Tibial artery (tissue), 4 donors: ENCODE measurements around the gene RSL24D1.
A peak's percentile ranks its signal among the peaks of the same experiment; 100 is the strongest.

Experiments
- DNase-seq, 2 donors: peaks; one replicate each; pipeline ENCODE4 v3.0.0-alpha.2; 2019
- H3K27ac ChIP-seq, 2 donors: fragments of 200-600 bp; sonication (generic) in 1 of 2; 1 replicate in 1 of 2; 2 replicates in 1 of 2; pipeline ENCODE4 v1.5.1; 2018 to 2019; ENCODE audit warnings: mild to moderate bottlenecking in 1 of 2
- H3K27me3 ChIP-seq, 2 donors: fragments of 200-600 bp; sonication (generic) in 1 of 2; one replicate each; pipeline versions ENCODE4 v1.5.1 to v1.6.0; 2016 to 2019
- H3K36me3 ChIP-seq, 3 donors: fragments of 200-600 bp; sonication (generic) in 2 of 3; one replicate each; pipeline ENCODE4 v1.5.1; 2016 to 2019; ENCODE audit warnings: mild to moderate bottlenecking in 2 of 3
- H3K4me1 ChIP-seq, 4 donors: fragments of 200-600 bp; sonication (generic) in 2 of 4; 1 replicate in 3 of 4; 2 replicates in 1 of 4; pipeline ENCODE4 v1.5.1; 2016 to 2019
- H3K4me3 ChIP-seq, 2 donors: fragments of 200-600 bp; sonication (generic) in 1 of 2; 1 replicate in 1 of 2; 2 replicates in 1 of 2; pipeline ENCODE4 v1.5.1; 2018 to 2019; ENCODE audit warnings: mild to moderate bottlenecking in 2 of 2
- H3K9me3 ChIP-seq, 3 donors: fragments of 200-600 bp; sonication (generic) in 1 of 3; one replicate each; pipeline ENCODE4 v1.5.1; 2016 to 2019
- CTCF ChIP-seq, 2 experiments: fragments of 200-600 bp in 1 of 2; fragments of 450-650 bp in 1 of 2; IDR thresholded peaks; one replicate each; pipeline ENCODE4 v1.5.1; 2017 to 2019; ENCODE audit warnings: antibody characterized with exemption in 2 of 2, mild to moderate bottlenecking in 1 of 2, moderate library complexity in 1 of 2
- intact Hi-C: fragments of 100-400 bp; cut with DNase I; formaldehyde crosslinking; loops from one replicate; pipeline ENCODE4 v1.15.0; 2023; ENCODE audit warnings: low total_unique reads

Gene RSL24D1

GRCh38 chr15:55196458-55197361, at the start of gene RSL24D1:
Gene RSL24D1 (minus strand): TSS chr15:55196941. CDS start chr15:55196890, 51 bp downstream.
- intact Hi-C loops: no loop called here

GRCh38 chr15:55245059-55245458, 48.3 kb upstream of the RSL24D1 start:
- H3K9me3 ChIP-seq: no peaks in the 10 kb centered on the region
- no peak for DNase-seq
- no peaks in the 10 kb centered on the region for H3K36me3 ChIP-seq
- no peak overlapping the region for H3K27ac ChIP-seq
- TF ChIP-seq CTCF (IDR thresholded peaks at IDR 0.05): no peak
- H3K27me3 ChIP-seq: no peaks in the 10 kb centered on the region
- intact Hi-C loops: no loop called here
- peaks cover 0 to 2% (median 0%) of the 10 kb centered on the region in 4 donors for H3K4me1 ChIP-seq
- no peak overlapping the region for H3K4me3 ChIP-seq

More at GRCh38 chr15:55196458-55197361, at the start of gene RSL24D1:
- Histone ChIP-seq H3K27ac (peak within 1 kb of the TSS; percentile 87 to 96), H3K4me1 (peaks cover 0 to 41% (median 15%) of the 10 kb centered on the region in 4 donors), H3K9me3 (no peaks in the 10 kb centered on the region), H3K4me3 (peak within 1 kb of the TSS; percentile 71 to 92), H3K27me3 (no peaks in the 10 kb centered on the region), H3K36me3 (peaks cover 0 to 6% (median 5%) of the 10 kb centered on the region in 3 donors)
- peak; percentile 24 to 48 for TF ChIP-seq CTCF (IDR thresholded peaks at IDR 0.05)
- peak; percentile 97 to 98 for DNase-seq

GRCh38 chr15:55241891-55242290, 45.1 kb upstream of the RSL24D1 start:
- no peak for TF ChIP-seq CTCF (IDR thresholded peaks at IDR 0.05)
- Histone ChIP-seq H3K9me3 (no peaks in the 10 kb centered on the region), H3K36me3 (no peaks in the 10 kb centered on the region), H3K4me1 (peaks cover 0 to 2% (median 0%) of the 10 kb centered on the region in 4 donors), H3K27ac (no peak overlapping the region), H3K4me3 (no peak overlapping the region), H3K27me3 (no peaks in the 10 kb centered on the region)
- intact Hi-C loops: no loop called here
- DNase-seq: no peak

GRCh38 chr15:55241186-55241585, 44.4 kb upstream of the RSL24D1 start:
- no peak for TF ChIP-seq CTCF (IDR thresholded peaks at IDR 0.05)
- H3K27ac ChIP-seq: no peak overlapping the region
- H3K9me3 ChIP-seq: no peaks in the 10 kb centered on the region
- intact Hi-C loops: no loop called here
- H3K4me1 ChIP-seq: no peaks in the 10 kb centered on the region
- no peaks in the 10 kb centered on the region for H3K27me3 ChIP-seq
- H3K36me3 ChIP-seq: no peaks in the 10 kb centered on the region
- no peak overlapping the region for H3K4me3 ChIP-seq
- no peak for DNase-seq

- H3K4me3 ChIP-seq: no peak overlapping the region
- H3K27ac ChIP-seq: no peak overlapping the region
- TF ChIP-seq CTCF (IDR thresholded peaks at IDR 0.05): no peak
- no peaks in the 10 kb centered on the region for H3K36me3 ChIP-seq
- no peaks in the 10 kb centered on the region for H3K9me3 ChIP-seq
- no peak for DNase-seq
- H3K4me1 ChIP-seq: no peaks in the 10 kb centered on the region
- H3K27me3 ChIP-seq: no peaks in the 10 kb centered on the region
- intact Hi-C loops: no loop called here
Measured at GRCh38 chr15:55240125-55240760, 43.5 kb upstream of the RSL24D1 start.
